Activated CD4-positive, alpha-beta memory T cell treated with anti-CD3 and anti-CD28 coated beads, Interleukin-2, amount 10 ng/mL, durations not matched to agents 7 days and 5 days (primary cell): ENCODE data around the gene MAPK12. TPM values are rescaled to one million over a fixed set of nuclear protein-coding genes. Genes with fewer than 3 reads are reported as not detected.

Source experiments
- CTCF ChIA-PET: fragments of 350-600 bp; sonication (Branson Sonifier 250); formaldehyde crosslinking; loops from one replicate; lab custom pipeline; 2021; ENCODE audit warnings: antibody characterized with exemption, inconsistent platforms; lab: Charles Lee
- POLR2A ChIA-PET: fragments of 350-600 bp; sonication (Branson Sonifier 250); formaldehyde crosslinking; loops from one replicate; lab custom pipeline; 2021; ENCODE audit warnings: antibody characterized with exemption; lab: Charles Lee
- DNase-seq: peaks from one replicate; pipeline ENCODE4 v3.0.0-alpha.2; 2020
- H3K27ac Mint-ChIP-seq: one replicate; pipeline ENCODE4 v1.8.0; 2021; ENCODE audit warnings: mild to moderate bottlenecking, mixed read lengths
- H3K27me3 Mint-ChIP-seq: one replicate; pipeline ENCODE4 v1.8.0; 2021; ENCODE audit warnings: mixed read lengths
- H3K36me3 Mint-ChIP-seq: one replicate; pipeline ENCODE4 v1.8.0; 2021; ENCODE audit warnings: low read depth, mixed read lengths
- H3K4me1 Mint-ChIP-seq: one replicate; pipeline ENCODE4 v1.8.0; 2021; ENCODE audit warnings: mixed read lengths
- H3K4me3 Mint-ChIP-seq: one replicate; pipeline ENCODE4 v1.8.0; 2021; ENCODE audit warnings: mild to moderate bottlenecking, mixed read lengths
- H3K9me3 Mint-ChIP-seq: one replicate; pipeline ENCODE4 v1.8.0; 2021; ENCODE audit warnings: mixed read lengths
- total RNA-seq, 2 experiments: library from RNA; stranded (reverse); gene quantifications; one replicate each; pipeline ENCODE4 v1.2.3, GENCODE V29; 2021

Gene MAPK12
- total RNA-seq, 2 experiments from 2014 or later: 4.8 to 5.8 TPM

DNA sequence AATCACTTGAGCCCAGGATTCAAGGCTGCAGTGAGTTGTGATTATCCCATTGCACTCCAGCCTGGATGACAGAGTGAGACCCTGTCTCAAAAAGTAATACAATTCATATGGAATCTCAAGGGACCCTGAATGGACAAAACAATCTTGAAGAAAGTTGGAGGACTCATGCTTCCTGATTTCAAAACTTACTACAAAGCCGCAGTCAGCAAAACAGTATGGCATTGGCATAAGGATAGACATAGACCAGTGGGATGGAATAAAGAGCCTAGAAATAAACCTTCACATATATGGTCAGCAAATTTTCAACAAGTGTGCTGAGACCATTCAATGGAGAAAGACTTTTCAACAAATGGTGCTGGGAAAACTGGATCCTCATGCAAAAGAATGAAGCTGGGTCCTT lies 58.2 kb downstream of the MAPK12 start:
- H3K27me3 Mint-ChIP-seq: no peaks in the 10 kb centered on the region
- H3K4me1 Mint-ChIP-seq: peaks cover 27% of the 10 kb centered on the region
- CTCF ChIA-PET: interaction anchor here (1.5 kb wide), 1 partner anchor 55 kb away, joined by 3 read pairs; no protein-coding TSS in a partner anchor
- POLR2A ChIA-PET: interaction anchor here (1.1 to 1.6 kb wide), 3 partner anchors 10 to 39 kb away, joined by 3 to 6 read pairs (median 4); no protein-coding TSS in a partner anchor
- H3K36me3 Mint-ChIP-seq: peaks cover 20% of the 10 kb centered on the region
- no peak for DNase-seq
- no peak overlapping the region for H3K27ac Mint-ChIP-seq
- no peaks in the 10 kb centered on the region for H3K9me3 Mint-ChIP-seq
- no peak overlapping the region for H3K4me3 Mint-ChIP-seq

Other genes with a start within 250 kb of the MAPK12 start
- gene IL17REL, start 248.9 kb downstream of the MAPK12 start, total RNA-seq: not detected
- not detected for gene TTLL8, start 203.4 kb downstream of the MAPK12 start, total RNA-seq
- under 1 TPM; 0.30 to 0.50 TPM for gene MLC1, start 176.3 kb downstream of the MAPK12 start, total RNA-seq
- not detected for gene MOV10L1, start 171.7 kb downstream of the MAPK12 start, total RNA-seq
- gene PANX2, start 91.0 kb downstream of the MAPK12 start, total RNA-seq: under 1 TPM; 0.83 to 0.88 TPM
- 100 to 1,000 TPM; 136 to 138 TPM for gene TRABD, start 75.8 kb downstream of the MAPK12 start, total RNA-seq
- gene SELENOO, start 60.7 kb downstream of the MAPK12 start, total RNA-seq: 10 to 100 TPM; 21.5 TPM
- gene TUBGCP6, start 16.7 kb downstream of the MAPK12 start, total RNA-seq: 10 to 100 TPM; 50.6 to 53.9 TPM
- 10 to 100 TPM; 83.7 to 90.0 TPM for gene HDAC10, start 10.4 kb downstream of the MAPK12 start, total RNA-seq
- gene MAPK11, start 8.7 kb upstream of the MAPK12 start, total RNA-seq: 10 to 100 TPM; 13.4 to 14.2 TPM
- gene PLXNB2, start 46.0 kb upstream of the MAPK12 start, total RNA-seq: 10 to 100 TPM; 21.5 to 23.5 TPM
- gene DENND6B, start 65.3 kb upstream of the MAPK12 start, total RNA-seq: 1 to 10 TPM; 5.0 to 5.6 TPM
- 10 to 100 TPM; 56.5 to 58.9 TPM for gene PPP6R2, start 81.6 kb upstream of the MAPK12 start, total RNA-seq
- gene SBF1, start 213.4 kb upstream of the MAPK12 start, total RNA-seq: 100 to 1,000 TPM; 181 to 196 TPM
- gene ADM2, start 219.9 kb upstream of the MAPK12 start, total RNA-seq: 1 to 10 TPM; 7.6 to 8.8 TPM
- under 1 TPM; 0.48 to 0.60 TPM for gene MIOX, start 225.2 kb upstream of the MAPK12 start, total RNA-seq
- gene LMF2, start 246.0 kb upstream of the MAPK12 start, total RNA-seq: 100 to 1,000 TPM; 111 to 114 TPM
- 100 to 1,000 TPM; 105 to 108 TPM for gene NCAPH2, start 246.5 kb upstream of the MAPK12 start, total RNA-seq